ENCODE results near the gene NPB.
A peak's percentile ranks its signal among the peaks of the same experiment; 100 is the strongest.

Gene NPB

DNA sequence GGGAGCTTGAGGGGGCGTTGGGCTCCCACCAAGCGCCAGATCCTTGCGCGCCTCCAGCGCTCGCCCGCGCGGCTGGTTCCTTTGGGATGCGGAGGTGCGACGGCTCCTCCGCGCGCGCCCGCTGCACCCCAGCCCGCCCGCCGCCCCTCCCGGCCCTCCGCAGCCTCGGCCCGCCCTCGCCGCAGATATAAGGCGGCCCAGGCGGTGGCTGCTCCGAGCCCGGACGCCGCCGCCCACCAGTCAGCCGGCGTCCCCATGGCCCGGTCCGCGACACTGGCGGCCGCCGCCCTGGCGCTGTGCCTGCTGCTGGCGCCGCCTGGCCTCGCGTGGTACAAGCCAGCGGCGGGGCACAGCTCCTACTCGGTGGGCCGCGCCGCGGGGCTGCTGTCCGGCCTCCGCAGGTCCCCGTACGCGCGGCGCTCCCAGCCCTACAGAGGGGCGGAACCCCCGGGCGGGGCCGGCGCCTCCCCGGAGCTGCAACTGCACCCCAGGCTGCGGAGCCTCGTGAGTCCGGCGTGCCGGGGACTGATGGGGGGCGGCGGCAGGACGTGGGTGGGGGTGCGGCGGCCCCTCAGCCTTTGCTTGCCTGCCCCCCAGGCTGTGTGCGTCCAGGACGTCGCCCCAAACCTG lies at the start of gene NPB:
TSS of gene NPB (plus strand) at position 216 of the 630 bp plus-strand sequence. CDS start at position 256, 40 bp downstream.
- DNase-seq (ENCODE audit: low read depth in 2 of 2), result no peak
- TF ChIP-seq, protein P1, sequence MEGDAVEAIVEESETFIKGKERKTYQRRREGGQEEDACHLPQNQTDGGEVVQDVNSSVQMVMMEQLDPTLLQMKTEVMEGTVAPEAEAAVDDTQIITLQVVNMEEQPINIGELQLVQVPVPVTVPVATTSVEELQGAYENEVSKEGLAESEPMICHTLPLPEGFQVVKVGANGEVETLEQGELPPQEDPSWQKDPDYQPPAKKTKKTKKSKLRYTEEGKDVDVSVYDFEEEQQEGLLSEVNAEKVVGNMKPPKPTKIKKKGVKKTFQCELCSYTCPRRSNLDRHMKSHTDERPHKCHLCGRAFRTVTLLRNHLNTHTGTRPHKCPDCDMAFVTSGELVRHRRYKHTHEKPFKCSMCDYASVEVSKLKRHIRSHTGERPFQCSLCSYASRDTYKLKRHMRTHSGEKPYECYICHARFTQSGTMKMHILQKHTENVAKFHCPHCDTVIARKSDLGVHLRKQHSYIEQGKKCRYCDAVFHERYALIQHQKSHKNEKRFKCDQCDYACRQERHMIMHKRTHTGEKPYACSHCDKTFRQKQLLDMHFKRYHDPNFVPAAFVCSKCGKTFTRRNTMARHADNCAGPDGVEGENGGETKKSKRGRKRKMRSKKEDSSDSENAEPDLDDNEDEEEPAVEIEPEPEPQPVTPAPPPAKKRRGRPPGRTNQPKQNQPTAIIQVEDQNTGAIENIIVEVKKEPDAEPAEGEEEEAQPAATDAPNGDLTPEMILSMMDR (IDR thresholded peaks at IDR 0.05; ENCODE audit: low read depth, low read length), result no peak
- peak within 1 kb of the TSS; percentile 18 to 19 for H3K4me3 ChIP-seq (replicated peaks in 1 of 2; ENCODE audit: low read depth in 2 of 2, low read length in 2 of 2)

DNA sequence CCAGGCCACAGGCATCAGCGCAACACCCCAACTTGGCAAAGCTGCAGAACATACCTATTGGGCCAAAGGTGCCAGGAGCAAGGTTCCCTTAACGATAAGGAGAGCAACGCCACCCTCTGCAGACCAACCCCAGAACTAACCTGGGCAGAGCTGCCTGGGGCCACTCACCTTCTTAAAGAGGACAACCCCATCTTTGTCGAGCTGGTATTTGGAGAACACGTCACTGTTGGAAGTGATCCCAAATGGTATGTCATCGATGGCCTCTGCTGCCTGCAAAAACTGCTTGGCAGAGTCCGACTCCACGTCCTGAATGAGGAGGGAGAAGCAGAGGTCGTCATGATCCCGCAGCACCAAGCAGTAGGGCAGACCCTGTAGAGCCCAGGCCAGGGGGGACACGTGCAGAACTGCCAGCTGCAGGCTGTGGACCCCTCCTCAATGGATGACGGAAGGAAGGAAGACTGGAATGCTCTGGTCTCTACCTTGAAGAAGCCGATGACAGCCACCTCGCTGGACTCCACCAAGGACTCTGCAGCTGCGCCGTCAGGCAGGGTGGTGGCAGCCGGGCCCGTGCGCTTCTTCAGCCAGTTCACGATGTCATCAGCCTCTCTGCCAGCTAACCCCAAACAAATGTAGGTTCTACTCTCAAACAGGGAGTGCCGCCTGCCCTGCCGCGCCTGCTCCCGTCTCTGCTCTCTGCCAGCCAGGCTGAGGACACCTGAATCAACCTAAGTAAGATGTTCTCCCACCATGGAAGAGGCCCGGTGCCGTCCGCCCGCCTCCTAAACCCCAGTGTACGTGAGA lies 46.9 kb upstream of the NPB start:
- peak in 1 of 2 donors; percentile 53 for DNase-seq (ENCODE audit: low read depth in 2 of 2)
- TF ChIP-seq, protein P1 (IDR thresholded peaks at IDR 0.05; ENCODE audit: low read depth, low read length), result no peak
- H3K4me3 ChIP-seq (replicated peaks in 1 of 2; ENCODE audit: low read depth in 2 of 2, low read length in 2 of 2), result no peak overlapping the region

DNA sequence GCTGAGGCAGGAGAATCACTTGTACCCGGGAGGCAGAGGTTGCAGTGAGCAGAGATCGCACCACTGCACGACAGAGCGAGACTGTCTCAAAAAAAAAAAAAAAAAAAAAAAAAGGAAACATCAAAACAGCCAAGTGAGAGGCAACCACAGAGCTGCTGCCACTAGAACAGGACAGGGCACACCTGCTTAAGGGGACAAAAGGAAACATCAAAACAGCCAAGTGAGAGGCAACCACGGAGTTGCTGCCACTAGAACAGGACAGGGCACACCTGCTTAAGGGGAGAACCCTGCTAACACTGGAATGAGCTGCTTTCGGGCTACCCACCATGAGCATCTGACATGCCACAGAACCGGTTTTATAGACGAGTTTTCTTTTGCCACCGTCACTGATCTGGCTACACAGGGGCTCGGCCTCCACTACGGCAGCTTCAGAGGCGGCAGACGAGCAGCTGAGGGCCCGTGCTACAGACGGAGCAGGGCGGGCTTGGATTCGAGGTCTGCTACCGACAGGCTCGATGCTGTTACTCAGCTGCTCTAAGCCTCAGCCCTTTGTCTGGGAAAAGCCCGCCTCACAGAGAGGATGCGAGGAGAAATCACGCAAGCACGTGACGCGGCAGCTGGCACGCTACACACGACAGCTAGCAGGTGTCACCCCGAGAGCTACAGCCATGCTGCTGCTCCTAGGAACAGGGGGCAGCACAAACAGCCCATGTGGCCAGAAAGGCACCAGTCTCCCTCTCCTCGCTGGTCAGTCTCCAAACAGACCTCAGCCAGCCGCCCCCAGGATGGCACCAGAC lies 43.7 kb upstream of the NPB start:
- TF ChIP-seq, protein P1 (IDR thresholded peaks at IDR 0.05; ENCODE audit: low read depth, low read length), result no peak
- no peak for DNase-seq (ENCODE audit: low read depth in 2 of 2)
- peak overlapping the region; percentile 92 to 95 for H3K4me3 ChIP-seq (replicated peaks in 1 of 2; ENCODE audit: low read depth in 2 of 2, low read length in 2 of 2)

DNA sequence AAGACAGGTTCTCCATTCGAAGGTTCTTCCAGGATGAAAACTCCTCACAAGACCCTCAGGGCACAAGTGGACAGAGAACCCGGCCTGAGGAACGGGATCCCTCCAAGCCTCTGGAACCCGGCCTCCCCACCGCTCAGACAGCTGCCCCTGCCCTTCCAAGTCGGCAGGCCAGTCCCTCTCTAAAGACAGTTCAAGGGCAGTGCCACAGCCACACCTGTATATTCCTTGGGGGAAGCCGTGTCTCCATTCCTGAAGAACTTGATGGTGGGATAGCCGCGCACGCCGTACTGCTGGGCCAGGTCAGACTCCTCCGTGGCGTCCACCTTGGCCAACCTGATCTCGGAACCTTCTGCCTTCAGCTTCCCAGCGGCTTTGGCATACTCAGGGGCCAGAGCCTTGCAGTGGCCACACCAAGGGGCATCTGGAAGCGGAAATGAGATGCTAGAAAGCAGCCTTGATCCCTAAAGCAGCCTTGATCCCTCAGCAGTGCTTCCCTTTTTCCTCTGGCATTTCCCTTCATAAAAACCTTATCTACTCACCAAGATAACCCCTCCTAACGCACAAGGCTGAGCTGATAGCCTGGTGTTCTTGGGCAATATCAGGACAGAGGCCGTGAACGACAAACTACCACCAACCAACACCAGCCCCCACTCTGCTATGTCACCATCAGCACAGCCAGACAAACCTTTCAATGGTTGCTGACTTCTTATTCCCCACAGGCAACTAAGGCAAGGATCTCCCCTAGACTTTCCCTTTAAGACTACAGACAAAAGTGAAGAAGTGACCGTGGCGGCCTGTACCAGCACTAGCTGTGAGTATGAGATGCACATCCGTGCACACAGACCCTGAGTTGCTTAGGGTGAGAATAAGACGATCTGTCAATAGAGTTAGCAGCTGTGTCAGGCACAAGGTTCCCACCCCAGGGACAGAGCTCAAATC lies 42.8 kb upstream of the NPB start:
- TF ChIP-seq, protein P1 (IDR thresholded peaks at IDR 0.05; ENCODE audit: low read depth, low read length), result no peak
- peak overlapping the region; percentile 92 to 95 for H3K4me3 ChIP-seq (replicated peaks in 1 of 2; ENCODE audit: low read depth in 2 of 2, low read length in 2 of 2)
- DNase-seq (ENCODE audit: low read depth in 2 of 2), result peak; percentile 24 to 36

DNA sequence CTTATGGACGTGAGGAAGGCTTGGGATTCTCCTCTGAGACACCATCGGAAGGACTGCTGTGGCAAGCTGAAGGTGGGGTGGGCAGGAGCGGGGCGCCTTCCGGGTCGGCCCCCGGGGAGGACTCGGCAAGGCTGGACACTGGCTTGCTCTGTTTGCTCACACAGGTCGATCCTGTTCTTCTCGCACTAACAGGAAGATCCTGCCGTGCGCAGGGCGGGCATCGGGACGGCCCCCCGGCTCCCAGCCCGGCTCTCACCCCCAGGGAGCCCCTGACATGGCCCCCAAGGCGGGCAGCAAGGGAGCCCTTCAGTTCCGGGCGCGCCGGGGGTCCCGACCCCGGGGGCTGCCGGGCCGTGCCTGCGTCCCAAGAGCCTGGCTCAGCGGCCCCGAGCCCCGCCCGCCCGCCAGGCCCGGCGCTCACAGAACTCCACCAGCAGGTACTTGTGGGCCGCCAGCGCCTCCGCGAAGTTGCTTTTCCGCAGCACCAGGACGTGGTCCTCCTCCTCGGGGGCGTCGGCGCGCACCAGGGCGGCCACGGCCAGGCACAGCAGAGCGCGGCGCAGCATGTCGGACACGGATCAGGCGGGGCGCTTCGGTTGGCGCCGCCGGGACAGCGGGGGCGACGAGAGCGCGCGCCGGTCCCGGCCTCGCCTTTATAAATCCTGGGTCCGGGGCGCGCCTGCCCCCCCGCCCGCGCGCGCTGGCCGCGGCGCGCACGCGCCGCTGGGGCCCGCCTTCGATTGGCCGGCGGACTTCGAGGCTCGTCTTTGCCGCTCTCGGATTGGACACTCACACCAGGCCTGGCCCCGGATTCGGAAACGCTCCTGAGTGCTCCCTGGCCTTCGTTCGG lies 41.9 kb upstream of the NPB start, which contains the start of gene P4HB:
TSS of gene P4HB (minus strand) at position 630 of the 850 bp plus-strand sequence. CDS start at position 566, 64 bp downstream.
- H3K4me3 ChIP-seq (replicated peaks in 1 of 2; ENCODE audit: low read depth in 2 of 2, low read length in 2 of 2), result peak within 1 kb of the TSS; percentile 92 to 95
- TF ChIP-seq, protein P1 (IDR thresholded peaks at IDR 0.05; ENCODE audit: low read depth, low read length), result no peak
- DNase-seq (ENCODE audit: low read depth in 2 of 2), result peak in 1 of 2 donors; percentile 15

Data from cardiac fibroblast (primary cell).